GM15510 (cell line): ENCODE results near the gene GNPDA2.

Source experiments
- POLR2A ChIP-seq: IDR thresholded peaks from 3 replicates; pipeline ENCODE4 v1.6.1; 2011; ENCODE audit warnings: borderline replicate concordance; ENCODE audit not compliant: insufficient read length; ENCODE audit errors: extremely low read depth

GNPDA2 gene

DNA sequence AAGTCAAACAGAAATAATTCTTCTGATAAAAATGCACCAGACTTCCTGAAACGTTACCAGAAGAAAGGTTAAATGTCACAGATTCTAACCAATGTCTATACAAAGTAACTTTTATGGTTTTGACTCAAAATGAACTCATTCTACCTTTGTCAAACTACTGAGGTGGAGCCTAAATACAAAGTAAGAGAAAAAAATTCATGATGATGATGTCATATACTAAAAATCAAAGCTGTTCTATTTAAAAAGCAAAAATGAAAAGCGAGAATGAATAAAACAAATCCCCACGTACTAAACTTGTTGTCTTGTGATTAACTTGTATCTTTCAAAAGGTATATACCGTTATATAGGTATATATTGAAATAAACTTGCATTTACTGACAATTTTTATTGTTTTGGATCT is 21.7 kb downstream of the GNPDA2 start:
- no peak for TF ChIP-seq POLR2A

DNA sequence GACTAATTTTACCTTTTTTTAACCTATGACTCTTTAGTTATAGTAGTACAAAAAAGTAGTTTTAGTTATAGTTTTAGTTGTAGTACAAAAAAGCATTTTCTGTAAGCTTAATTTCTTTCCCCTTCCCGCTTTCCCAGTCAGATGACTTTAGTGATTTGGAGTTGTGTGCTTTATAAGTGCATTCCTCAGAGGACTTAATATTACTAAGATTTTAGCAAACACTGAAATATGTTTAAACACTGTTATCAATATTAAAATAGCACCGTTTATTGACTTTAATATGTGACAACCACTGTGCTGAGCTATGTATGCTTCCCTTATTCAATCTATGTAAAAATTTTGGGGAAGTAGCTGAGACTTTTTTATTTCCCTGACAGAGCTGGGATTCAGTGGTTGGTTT is 25.3 kb downstream of the GNPDA2 start:
- no peak for TF ChIP-seq POLR2A

DNA sequence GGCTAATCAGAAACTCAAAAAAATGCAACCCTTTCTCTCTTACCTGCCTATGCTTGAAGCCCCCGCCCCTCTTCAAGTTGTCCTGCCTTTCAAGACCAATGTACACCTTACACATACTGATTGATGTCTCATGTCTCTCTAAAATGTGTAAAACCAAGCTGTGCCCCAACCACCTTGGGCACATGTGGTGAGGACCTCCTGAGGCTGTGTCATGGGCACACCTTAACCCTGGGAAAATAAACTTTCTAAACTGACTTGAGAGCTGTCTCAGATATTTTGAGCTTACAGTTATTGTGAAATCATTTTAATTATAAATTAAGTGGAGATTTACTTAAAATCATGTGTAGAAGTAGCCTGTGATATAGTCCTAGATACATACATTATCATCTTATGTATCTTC is 25.9 kb downstream of the GNPDA2 start:
- no peak for TF ChIP-seq POLR2A

DNA sequence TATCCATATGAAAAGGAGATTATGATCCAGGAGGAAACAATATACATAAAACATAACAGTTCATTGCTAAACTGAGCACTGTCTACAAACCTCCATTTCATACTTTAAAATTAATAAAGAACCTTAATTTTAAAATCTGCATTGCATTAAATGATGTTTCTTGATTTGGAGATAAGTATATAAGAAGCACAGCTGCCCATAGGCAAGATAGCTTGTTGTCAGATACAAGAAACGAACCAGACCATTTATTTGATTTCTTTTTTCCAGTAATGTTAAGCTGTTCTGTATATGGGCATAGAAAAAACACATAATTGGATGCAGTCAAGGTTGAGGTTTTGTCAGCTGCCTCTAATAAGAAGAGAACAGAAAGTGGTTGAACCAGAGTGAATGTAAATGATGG is 41.7 kb downstream of the GNPDA2 start:
- TF ChIP-seq POLR2A: no peak

DNA sequence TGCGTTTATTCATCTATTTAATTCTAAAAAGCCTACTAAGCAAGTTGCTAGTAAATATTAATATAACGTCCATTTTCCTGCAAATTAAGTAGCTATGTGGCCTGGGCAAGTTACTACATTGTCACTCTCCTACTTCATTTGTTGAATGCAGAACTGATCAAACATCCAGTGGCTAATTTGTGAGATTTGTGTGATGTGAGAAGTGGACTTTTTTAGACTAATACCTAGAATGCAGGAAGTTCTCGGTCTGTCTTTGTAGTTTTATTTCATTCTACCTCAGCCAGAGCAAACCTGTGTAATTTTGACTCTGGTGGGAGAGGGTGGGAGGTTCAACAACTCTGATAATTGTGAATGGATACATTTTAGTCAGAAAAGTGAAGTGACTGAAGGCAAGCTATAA is 47.3 kb downstream of the GNPDA2 start:
- no peak for TF ChIP-seq POLR2A

DNA sequence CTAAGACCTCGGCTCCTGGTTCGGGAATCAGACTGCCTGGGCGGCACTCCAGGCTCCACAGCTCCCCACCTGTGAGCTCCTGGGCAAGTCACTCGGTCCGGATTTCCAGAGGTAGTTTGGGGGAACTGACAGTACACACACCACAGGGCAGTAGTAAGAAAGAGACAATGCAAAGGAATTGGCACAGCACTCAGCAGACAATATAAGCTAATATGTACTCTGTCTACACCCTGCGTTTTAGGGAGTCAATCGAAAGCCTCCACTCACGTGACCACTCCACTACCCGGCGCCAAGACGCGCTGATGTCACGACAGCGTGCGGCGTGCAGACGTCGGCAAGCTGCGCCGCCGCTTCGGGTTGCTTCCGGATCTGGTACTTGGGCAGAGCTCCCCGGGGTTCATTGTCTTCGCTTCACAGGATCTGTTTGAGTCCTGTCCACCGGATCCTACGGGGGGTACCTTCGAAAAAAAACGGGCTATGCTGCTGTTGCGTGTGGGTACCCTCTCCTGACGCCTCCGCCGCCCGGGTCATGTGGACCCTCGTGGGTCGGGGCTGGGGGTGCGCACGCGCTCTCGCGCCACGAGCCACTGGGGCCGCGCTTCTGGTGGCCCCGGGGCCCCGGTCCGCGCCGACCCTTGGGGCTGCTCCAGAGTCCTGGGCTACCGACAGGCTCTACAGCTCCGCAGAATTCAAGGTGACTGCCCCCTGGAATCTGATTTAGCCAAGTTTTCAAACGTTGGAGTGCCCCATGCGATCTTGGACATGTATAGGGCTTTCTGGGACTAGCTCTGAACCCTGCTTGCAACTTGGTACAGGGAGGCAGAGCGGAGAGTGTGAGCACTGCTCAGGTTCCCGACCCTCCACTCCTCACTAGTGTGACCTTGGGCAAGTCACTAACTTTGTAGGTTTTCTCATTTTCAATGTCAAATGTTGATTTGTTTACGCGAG is 48.0 kb downstream of the GNPDA2 start, which contains the start of gene GUF1:
Gene GUF1, plus strand, starts transcription at position 327 of the 948 bp plus-strand sequence. Its CDS starts 203 bp downstream, at position 530.
- TF ChIP-seq POLR2A: peak; percentile 94

DNA sequence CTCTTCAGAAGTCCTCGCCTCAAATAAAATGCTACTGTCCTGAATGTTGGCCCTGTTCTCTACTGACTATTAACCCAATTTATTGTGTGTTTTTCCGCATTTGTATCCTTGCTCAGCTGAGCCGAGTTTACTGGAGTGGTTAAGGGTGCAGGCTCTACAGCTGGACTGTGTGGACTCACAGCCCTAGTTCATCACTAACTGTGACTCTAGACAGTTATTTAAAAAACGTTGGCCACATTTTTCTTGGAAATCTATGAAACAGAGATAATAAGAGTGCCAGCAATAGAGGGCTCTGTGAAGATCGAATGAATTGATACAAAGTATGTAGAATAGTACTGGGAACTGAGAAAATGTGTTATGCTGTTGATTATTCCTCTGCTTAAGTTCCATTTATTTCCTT is 51.0 kb downstream of the GNPDA2 start:
- no peak for TF ChIP-seq POLR2A

DNA sequence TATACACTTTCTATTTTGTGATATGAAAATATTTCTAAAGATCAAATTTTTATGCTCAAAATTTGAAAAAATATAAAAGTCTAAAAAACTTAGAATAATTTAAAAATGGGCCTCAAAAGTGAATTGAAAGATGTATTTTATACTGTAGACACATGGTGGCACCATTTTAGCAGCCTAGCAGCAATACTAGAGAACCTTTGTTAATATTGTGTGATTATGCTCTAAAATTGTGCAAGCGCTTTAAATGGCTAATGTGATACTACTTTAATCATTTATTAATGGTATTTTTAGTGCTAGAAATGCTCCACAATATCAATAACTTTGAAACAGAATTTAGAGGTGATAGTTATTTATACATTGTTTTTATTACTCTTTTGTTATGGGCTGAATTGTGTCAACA is 51.9 kb downstream of the GNPDA2 start:
- TF ChIP-seq POLR2A: no peak

DNA sequence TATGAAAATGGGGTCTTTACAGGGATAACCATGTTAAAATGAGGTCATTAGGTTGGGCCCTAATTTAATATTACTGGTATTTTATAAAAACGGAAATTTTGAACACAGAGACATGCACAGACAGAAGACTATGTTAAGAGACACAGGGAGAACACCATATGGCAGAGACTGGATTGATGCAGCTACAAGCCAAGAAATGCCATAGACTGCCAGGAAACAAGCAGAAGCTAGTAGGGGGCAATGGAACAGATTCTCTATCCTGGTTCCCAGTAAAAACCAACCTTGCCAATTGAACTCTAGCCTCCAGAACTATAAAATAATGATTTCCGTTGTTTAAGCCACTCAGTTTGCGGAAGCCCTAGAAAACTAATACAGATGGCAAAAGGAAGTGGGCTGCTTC is 54.7 kb downstream of the GNPDA2 start:
- TF ChIP-seq POLR2A: no peak

DNA sequence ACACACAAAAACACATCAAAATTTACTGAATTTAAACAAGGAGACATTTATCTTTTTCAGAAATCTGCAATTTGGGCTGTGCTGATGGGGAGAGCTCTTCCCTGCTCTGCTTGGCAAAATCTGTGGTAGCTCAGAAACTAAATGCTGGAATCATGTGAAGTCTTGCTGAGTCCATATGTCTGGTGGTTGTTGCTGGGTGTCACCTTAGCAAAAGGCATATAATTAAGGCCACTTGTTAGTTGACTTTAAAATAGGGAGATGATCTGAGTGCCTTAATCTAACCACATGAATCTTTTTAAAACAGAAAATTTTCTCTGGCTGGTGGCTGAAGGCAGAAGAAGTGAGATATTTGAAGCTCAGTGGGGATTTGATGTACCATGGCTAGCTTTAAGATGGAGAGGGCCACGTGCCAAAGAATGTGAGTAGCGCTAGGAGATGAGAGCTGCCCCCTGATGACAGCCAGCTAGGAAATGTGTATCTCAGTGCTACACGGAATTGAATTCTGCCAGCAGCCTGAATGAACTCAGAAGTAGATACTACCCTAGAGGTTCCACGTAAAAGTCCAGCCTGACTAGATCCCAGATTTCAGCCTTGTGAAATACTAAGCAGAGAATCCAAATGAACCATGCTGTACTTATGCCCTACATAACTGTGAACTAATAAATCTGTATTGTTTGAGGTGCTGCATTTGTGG is 55.7 kb downstream of the GNPDA2 start:
- TF ChIP-seq POLR2A: no peak

DNA sequence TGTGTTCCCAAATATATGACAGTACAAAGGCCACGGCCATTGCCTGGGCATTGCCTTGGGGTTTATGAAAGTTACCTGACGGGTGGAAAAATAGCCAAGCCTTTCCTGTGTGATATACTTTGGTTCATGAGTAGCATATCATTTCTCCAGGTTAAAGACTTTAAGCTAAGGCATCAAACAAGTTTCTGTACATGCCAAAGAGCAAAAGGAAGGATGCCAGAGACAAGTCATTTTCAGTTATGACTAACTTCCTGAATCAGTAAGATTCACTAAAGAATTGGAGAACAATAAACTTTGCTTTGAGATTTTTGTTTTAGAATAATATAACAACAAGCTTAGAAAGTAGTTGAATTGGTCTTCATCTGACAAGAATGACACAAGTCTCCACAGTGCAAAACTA is 57.8 kb downstream of the GNPDA2 start:
- TF ChIP-seq POLR2A: no peak

DNA sequence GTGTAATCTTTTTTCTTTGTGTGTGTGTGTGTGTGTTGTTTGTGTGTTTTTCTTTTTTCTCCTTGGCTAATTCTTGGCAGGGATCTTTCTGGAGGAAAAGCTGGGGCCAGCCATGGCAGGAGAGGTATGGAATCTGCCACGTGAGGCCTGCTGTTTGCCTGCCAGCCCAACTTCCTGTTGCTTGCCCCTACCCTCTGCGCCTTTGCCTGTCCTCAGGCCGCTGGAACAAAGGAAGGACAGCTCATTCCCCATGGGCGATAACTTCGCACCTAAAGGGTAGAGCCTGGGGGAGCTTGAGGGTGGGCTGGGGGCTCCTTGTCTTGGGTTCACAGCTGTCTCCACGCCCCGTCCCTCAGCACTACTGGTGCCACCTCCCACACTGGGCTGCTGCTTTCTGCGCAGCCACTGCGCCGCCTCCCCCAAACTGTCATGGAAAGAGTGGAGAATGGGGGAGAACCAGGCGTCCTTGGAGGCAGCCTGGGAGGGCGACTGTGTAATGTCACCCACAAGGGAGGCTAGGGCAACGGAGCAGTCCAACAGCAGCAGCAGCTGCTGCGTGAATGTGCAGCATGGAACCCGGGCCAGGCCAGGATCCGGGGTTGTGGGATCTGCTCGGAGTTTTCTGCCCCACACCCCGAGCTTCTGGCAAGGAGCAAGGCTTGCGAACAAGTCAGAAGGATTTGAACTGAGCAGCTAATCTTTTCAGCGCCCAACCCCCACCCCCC is 62.7 kb downstream of the GNPDA2 start:
- TF ChIP-seq POLR2A: no peak

DNA sequence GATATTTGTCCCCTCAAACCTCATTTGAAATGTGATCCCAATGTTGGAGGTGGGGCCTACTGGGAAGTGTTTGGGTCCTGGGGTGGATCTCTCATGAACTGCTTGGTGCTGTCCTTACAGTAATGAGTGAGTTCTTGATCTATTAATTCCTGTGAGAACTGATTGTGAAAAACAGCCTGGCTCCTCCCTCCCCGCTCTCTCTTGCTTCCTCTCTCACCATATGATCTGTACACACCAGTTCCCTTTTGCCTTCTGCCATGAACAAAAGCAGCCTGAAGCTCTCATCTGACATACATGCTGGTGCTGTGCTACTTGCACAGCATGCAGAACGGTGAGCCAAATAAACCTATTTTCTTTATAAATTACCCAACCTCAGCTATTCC is 63.7 kb downstream of the GNPDA2 start:
- TF ChIP-seq POLR2A: no peak

DNA sequence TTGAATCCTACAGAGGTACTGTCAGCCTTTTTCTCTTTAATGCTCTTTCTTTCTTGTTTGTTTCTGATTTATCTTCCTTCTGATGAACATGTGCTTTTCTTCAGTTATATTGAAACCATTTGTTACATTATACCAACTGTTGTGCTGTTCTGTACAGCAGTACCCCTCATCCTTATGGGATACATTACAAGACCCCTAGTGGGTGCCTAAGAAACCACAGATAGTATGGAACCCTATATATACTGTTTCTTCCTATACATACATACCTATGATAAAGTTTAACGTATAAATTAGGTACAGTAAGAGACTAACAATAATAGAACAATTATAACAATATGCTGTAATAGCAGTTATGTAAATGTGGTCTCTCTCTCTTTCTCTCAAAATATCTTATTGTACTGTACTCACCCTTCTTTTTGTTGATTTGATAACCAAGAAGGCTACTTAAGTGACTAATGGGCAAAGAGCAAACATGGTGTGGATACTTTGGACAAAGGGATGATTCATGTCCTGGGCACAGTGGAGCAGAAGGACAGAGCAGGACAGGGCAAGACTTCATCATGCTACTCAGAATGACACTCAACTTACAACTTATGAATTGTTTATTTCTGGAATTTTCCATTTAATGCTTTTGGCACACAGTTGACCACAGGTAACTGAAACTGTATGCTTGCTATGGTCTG is 64.3 kb downstream of the GNPDA2 start:
- no peak for TF ChIP-seq POLR2A
